Hepatocyte (in vitro differentiated cells): ENCODE results near the gene CTXN3. TPM values are rescaled to one million over a fixed set of nuclear protein-coding genes. Genes with fewer than 3 reads are reported as not detected.

Experiments used
- DNase-seq: peaks from one replicate; pipeline ENCODE4 v3.0.0-alpha.2; 2016; ENCODE audit warnings: low spot score
- H2AFZ ChIP-seq: fragments of 200-600 bp; sonication (generic); 2 replicates; pipeline ENCODE4 v1.6.0; 2016; ENCODE audit warnings: antibody characterized with exemption, mild to moderate bottlenecking
- H3K27ac ChIP-seq: fragments of 200-600 bp; sonication (generic); 2 replicates; pipeline ENCODE4 v1.5.1; 2016; ENCODE audit warnings: mild to moderate bottlenecking
- H3K27me3 ChIP-seq: fragments of 200-600 bp; sonication (generic); 2 replicates; pipeline ENCODE4 v1.6.1; 2016
- H3K36me3 ChIP-seq: fragments of 200-600 bp; sonication (generic); replicated peaks from 2 replicates; pipeline ENCODE4 v1.5.1; 2016; ENCODE audit warnings: low read depth; ENCODE audit not compliant: insufficient read depth
- H3K4me1 ChIP-seq: fragments of 200-600 bp; sonication (generic); 2 replicates; pipeline ENCODE4 v1.5.1; 2016; ENCODE audit warnings: mild to moderate bottlenecking, moderate library complexity; ENCODE audit not compliant: insufficient read depth
- H3K4me2 ChIP-seq: fragments of 200-600 bp; sonication (generic); 2 replicates; pipeline ENCODE4 v1.6.0; 2016
- H3K4me3 ChIP-seq: fragments of 200-600 bp; sonication (generic); 2 replicates; pipeline ENCODE4 v1.5.1; 2016; ENCODE audit warnings: mild to moderate bottlenecking
- H3K79me2 ChIP-seq: fragments of 200-600 bp; sonication (generic); 2 replicates; pipeline ENCODE4 v1.6.0; 2017; ENCODE audit warnings: mild to moderate bottlenecking
- H3K9me2 ChIP-seq: fragments of 200-600 bp; sonication (generic); replicated peaks from 2 replicates; pipeline ENCODE4 v1.6.0; 2017; ENCODE audit warnings: mild to moderate bottlenecking; ENCODE audit not compliant: insufficient read depth
- H3K9me3 ChIP-seq: fragments of 200-600 bp; sonication (generic); 2 replicates; pipeline ENCODE4 v1.5.1; 2016; ENCODE audit warnings: low read depth, mild to moderate bottlenecking
- H4K20me1 ChIP-seq: fragments of 200-600 bp; sonication (generic); 2 replicates; pipeline ENCODE4 v1.6.0; 2016; ENCODE audit warnings: mild to moderate bottlenecking; ENCODE audit not compliant: insufficient read depth, poor library complexity, severe bottlenecking
- EZH2 ChIP-seq: fragments of 200-600 bp; sonication (generic); IDR thresholded peaks from 2 replicates; pipeline ENCODE4 v1.6.1; 2016; ENCODE audit warnings: antibody characterized with exemption, mild to moderate bottlenecking, borderline replicate concordance
- EZH2phosphoT487 ChIP-seq: fragments of 200-600 bp; sonication (generic); IDR thresholded peaks from one replicate; pipeline ENCODE4 v1.6.1; 2018; ENCODE audit warnings: antibody characterized with exemption, mild to moderate bottlenecking, low read depth, moderate library complexity; ENCODE audit not compliant: unreplicated experiment, severe bottlenecking
- WGBS: methylation state at CpG from one replicate; pipeline ENCODE4 v1.1.6; 2016; ENCODE audit warnings: low lambda C conversion rate; ENCODE audit errors: missing lambda C conversion rate; 5-methylcytosine and 5-hydroxymethylcytosine counted together
- polyA plus RNA-seq: library from polyadenylated mRNA; unstranded; fragments of >200 nt; fragmentation: Nextera tagmentation; extraction: Ambion mirVana; gene quantifications from 2 replicates; pipeline ENCODE4 v1.2.1, GENCODE V29; 2016
- total RNA-seq: library from RNA; depleted of rRNA; stranded (reverse); fragments of >200 nt; gene quantifications from 2 replicates; pipeline ENCODE4 v1.2.3, GENCODE V29; 2014
- TF ChIP-seq, protein P1 (sequence below): fragments of 200-600 bp; sonication (generic); IDR thresholded peaks from 2 replicates; pipeline ENCODE4 v1.5.1; 2016; ENCODE audit warnings: antibody characterized with exemption, mild to moderate bottlenecking; ENCODE audit not compliant: poor library complexity

Gene CTXN3
- total and polyA plus RNA-seq, 2 experiments from 2014 or later = not detected

DNA sequence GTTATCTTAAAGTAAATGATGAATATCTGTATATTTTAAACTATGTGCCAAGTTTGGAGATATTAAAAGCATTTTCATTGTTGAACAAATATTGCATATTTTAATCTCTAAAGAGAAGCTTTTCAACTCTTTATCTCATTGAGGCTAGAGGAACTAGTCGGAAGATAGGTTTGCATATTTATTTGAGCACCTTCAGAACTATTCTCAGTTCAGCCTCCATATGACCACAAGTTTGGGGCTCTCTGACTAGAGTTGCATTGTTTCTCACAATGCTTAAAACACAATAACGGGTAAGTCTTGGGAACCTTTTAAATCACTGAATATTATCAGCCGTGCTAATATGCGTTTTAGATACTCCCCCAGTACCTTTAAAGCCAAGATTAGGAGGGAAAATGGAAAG lies 47.3 kb upstream of the CTXN3 start:
- DNase-seq = no peak
- Histone ChIP-seq H3K4me1 (no peaks in the 10 kb centered on the region), H3K9me3 (no peaks in the 10 kb centered on the region), H4K20me1 (no peaks in the 10 kb centered on the region), H3K4me3 (no peak overlapping the region), H3K27ac (no peak overlapping the region), H3K9me2 (no peaks in the 10 kb centered on the region), H2AFZ (no peak overlapping the region), H3K79me2 (no peaks in the 10 kb centered on the region), H3K36me3 (no peaks in the 10 kb centered on the region), H3K27me3 (no peaks in the 10 kb centered on the region), H3K4me2 (no peak overlapping the region)
- TF ChIP-seq, protein P1, sequence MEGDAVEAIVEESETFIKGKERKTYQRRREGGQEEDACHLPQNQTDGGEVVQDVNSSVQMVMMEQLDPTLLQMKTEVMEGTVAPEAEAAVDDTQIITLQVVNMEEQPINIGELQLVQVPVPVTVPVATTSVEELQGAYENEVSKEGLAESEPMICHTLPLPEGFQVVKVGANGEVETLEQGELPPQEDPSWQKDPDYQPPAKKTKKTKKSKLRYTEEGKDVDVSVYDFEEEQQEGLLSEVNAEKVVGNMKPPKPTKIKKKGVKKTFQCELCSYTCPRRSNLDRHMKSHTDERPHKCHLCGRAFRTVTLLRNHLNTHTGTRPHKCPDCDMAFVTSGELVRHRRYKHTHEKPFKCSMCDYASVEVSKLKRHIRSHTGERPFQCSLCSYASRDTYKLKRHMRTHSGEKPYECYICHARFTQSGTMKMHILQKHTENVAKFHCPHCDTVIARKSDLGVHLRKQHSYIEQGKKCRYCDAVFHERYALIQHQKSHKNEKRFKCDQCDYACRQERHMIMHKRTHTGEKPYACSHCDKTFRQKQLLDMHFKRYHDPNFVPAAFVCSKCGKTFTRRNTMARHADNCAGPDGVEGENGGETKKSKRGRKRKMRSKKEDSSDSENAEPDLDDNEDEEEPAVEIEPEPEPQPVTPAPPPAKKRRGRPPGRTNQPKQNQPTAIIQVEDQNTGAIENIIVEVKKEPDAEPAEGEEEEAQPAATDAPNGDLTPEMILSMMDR = no peak
- no peak for TF ChIP-seq EZH2phosphoT487
- no peak for TF ChIP-seq EZH2
- 92% methylated on average over 4 of the region's 4 CpGs for whole genome bisulfite sequencing

DNA sequence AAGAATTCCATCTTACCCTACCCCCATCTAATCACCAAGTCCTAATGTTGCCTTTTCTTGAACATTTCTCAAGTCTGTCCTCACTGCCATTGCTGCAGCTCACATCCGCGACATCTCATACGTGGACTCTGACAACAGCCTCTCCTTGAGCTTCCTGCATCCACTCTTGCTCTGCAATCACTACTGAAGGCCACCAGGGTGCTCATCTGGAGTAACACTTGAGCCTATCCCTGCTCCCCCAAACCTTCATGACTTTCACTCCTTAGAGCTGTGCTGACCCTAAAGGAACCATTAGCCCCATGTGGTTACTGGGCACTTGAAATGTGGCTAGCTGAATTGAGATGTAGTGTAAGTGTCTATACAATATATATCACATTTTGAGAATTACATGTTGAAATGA lies 46.4 kb upstream of the CTXN3 start:
- no peak overlapping the region for H3K27ac ChIP-seq
- no peaks in the 10 kb centered on the region for H3K79me2 ChIP-seq
- no peaks in the 10 kb centered on the region for H4K20me1 ChIP-seq
- no peak overlapping the region for H3K4me3 ChIP-seq
- H3K27me3 ChIP-seq = no peaks in the 10 kb centered on the region
- no peak overlapping the region for H2AFZ ChIP-seq
- no peak overlapping the region for H3K4me2 ChIP-seq
- no peaks in the 10 kb centered on the region for H3K9me2 ChIP-seq
- WGBS = 99% methylated on average over 3 of the region's 3 CpGs
- no peak for DNase-seq
- H3K9me3 ChIP-seq = no peaks in the 10 kb centered on the region
- no peaks in the 10 kb centered on the region for H3K4me1 ChIP-seq
- no peaks in the 10 kb centered on the region for H3K36me3 ChIP-seq
- TF ChIP-seq, protein P1 = no peak
- TF ChIP-seq EZH2 (no peak), EZH2phosphoT487 (no peak)

DNA sequence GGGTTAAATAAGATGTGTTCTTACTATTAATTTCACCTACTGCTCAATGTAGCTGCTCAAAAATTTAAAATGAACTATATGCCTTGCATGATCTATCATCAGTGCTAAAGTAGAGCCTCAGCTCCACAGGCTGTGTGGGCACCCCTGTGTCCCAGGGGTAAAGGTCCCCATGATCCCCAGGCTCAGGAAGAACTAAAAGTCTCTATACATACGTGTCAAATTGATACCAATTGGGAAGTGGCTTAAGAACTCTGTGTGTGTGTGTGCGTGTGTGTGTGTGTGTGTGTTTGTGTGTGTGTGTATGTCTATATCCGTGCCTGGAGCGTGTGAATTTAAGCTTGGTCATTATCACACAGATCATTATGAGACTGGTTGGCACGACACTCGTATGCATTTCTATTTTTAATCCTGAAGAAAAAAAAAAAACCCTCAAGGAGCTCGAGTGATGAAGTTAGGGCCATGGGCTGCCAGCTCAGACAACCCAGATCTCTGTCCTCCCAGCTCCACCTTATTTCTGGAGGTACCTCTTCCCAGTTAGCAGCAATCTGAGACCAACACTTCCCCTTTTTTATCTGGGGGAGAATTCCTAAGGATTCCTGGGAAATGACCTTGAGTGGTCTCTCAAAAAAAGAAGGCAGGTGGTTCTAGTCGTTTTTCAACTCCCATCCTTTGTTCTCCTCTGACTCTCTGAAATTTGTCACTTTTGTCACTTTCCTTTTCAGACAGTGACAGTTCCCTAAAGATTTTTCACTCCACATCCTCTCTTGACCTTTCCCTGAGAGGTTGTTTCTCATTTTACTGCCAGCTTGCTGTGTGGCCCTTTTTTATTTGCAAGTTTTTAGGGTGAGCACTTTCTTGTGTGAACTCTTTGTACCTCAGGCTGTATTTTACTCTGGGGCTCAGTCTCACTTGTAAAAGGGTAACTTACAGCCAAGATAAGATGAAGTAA lies 45.7 kb upstream of the CTXN3 start:
- no peak for DNase-seq

More for the DNA sequence above, 45.7 kb upstream of the CTXN3 start:
- no peaks in the 10 kb centered on the region for H3K9me2 ChIP-seq
- H3K36me3 ChIP-seq = no peaks in the 10 kb centered on the region
- H3K4me2 ChIP-seq = no peak overlapping the region
- H3K27me3 ChIP-seq = no peaks in the 10 kb centered on the region
- no peaks in the 10 kb centered on the region for H4K20me1 ChIP-seq
- WGBS = 80% methylated on average over 8 of the region's 8 CpGs
- H3K79me2 ChIP-seq = no peaks in the 10 kb centered on the region
- H3K27ac ChIP-seq = no peak overlapping the region
- no peak overlapping the region for H3K4me3 ChIP-seq
- H3K4me1 ChIP-seq = no peaks in the 10 kb centered on the region
- no peak overlapping the region for H2AFZ ChIP-seq
- no peaks in the 10 kb centered on the region for H3K9me3 ChIP-seq
- TF ChIP-seq EZH2 = no peak
- TF ChIP-seq, protein P1 = no peak
- no peak for TF ChIP-seq EZH2phosphoT487
